ENCODE results near the gene CNOT6L.
A peak's percentile ranks its signal among the peaks of the same experiment; 100 is the strongest.

The CNOT6L gene

GRCh38 chr4:77710684-77711083 is 108.5 kb downstream of the CNOT6L start:
- Histone ChIP-seq H3K36me3 (ENCODE audit: insufficient read depth, insufficient read length, low read length) (no peaks in the 10 kb centered on the region), H3K4me1 (ENCODE audit: insufficient read depth, insufficient read length) (no peaks in the 10 kb centered on the region), H3K4me3 (ENCODE audit: insufficient read length, low read depth) (no peak overlapping the region), H3K27me3 (ENCODE audit: insufficient read depth, insufficient read length) (no peaks in the 10 kb centered on the region), H3K9ac (ENCODE audit: insufficient read length, low read depth) (no peak overlapping the region), H3K9me3 (ENCODE audit: insufficient read depth, low read length) (no peaks in the 10 kb centered on the region)
- TF ChIP-seq ZNF274 (IDR thresholded peaks at IDR 0.05; ENCODE audit: low read depth, low read length) = no peak
- no peak for TF ChIP-seq YY1 (IDR thresholded peaks at IDR 0.05; ENCODE audit: insufficient read depth, insufficient read length)
- no peak for TF ChIP-seq SUZ12 (IDR thresholded peaks at IDR 0.05; ENCODE audit: extremely low read depth, insufficient read depth, insufficient read length)
- no peak for DNase-seq (ENCODE audit: low read depth, low spot score)

GRCh38 chr4:77710059-77710458 is 109.1 kb downstream of the CNOT6L start:
- no peak for TF ChIP-seq YY1 (IDR thresholded peaks at IDR 0.05; ENCODE audit: insufficient read depth, insufficient read length)
- no peak for TF ChIP-seq SUZ12 (IDR thresholded peaks at IDR 0.05; ENCODE audit: extremely low read depth, insufficient read depth, insufficient read length)
- Histone ChIP-seq H3K4me1 (ENCODE audit: insufficient read depth, insufficient read length) (no peaks in the 10 kb centered on the region), H3K9me3 (ENCODE audit: insufficient read depth, low read length) (no peaks in the 10 kb centered on the region), H3K36me3 (ENCODE audit: insufficient read depth, insufficient read length, low read length) (no peaks in the 10 kb centered on the region), H3K4me3 (ENCODE audit: insufficient read length, low read depth) (no peak overlapping the region), H3K9ac (ENCODE audit: insufficient read length, low read depth) (no peak overlapping the region), H3K27me3 (ENCODE audit: insufficient read depth, insufficient read length) (no peaks in the 10 kb centered on the region)
- DNase-seq (ENCODE audit: low read depth, low spot score) = no peak

GRCh38 chr4:77706717-77707116 is 112.5 kb downstream of the CNOT6L start:
- no peak overlapping the region for H3K9ac ChIP-seq (ENCODE audit: insufficient read length, low read depth)
- no peak for DNase-seq (ENCODE audit: low read depth, low spot score)
- H3K9me3 ChIP-seq (ENCODE audit: insufficient read depth, low read length) = no peaks in the 10 kb centered on the region
- H3K4me3 ChIP-seq (ENCODE audit: insufficient read length, low read depth) = no peak overlapping the region
- H3K27me3 ChIP-seq (ENCODE audit: insufficient read depth, insufficient read length) = no peaks in the 10 kb centered on the region
- TF ChIP-seq YY1 (IDR thresholded peaks at IDR 0.05; ENCODE audit: insufficient read depth, insufficient read length) (no peak), SUZ12 (IDR thresholded peaks at IDR 0.05; ENCODE audit: extremely low read depth, insufficient read depth, insufficient read length) (no peak), ZNF274 (IDR thresholded peaks at IDR 0.05; ENCODE audit: low read depth, low read length) (no peak)
- no peaks in the 10 kb centered on the region for H3K36me3 ChIP-seq (ENCODE audit: insufficient read depth, insufficient read length, low read length)
- H3K4me1 ChIP-seq (ENCODE audit: insufficient read depth, insufficient read length) = no peaks in the 10 kb centered on the region

GRCh38 chr4:77703666-77704065 is 115.5 kb downstream of the CNOT6L start:
- no peaks in the 10 kb centered on the region for H3K9me3 ChIP-seq (ENCODE audit: insufficient read depth, low read length)
- H3K36me3 ChIP-seq (ENCODE audit: insufficient read depth, insufficient read length, low read length) = no peaks in the 10 kb centered on the region
- DNase-seq (ENCODE audit: low read depth, low spot score) = no peak
- no peaks in the 10 kb centered on the region for H3K27me3 ChIP-seq (ENCODE audit: insufficient read depth, insufficient read length)
- no peak for TF ChIP-seq SUZ12 (IDR thresholded peaks at IDR 0.05; ENCODE audit: extremely low read depth, insufficient read depth, insufficient read length)
- TF ChIP-seq YY1 (IDR thresholded peaks at IDR 0.05; ENCODE audit: insufficient read depth, insufficient read length) = no peak
- no peak for TF ChIP-seq ZNF274 (IDR thresholded peaks at IDR 0.05; ENCODE audit: low read depth, low read length)
- H3K4me3 ChIP-seq (ENCODE audit: insufficient read length, low read depth) = no peak overlapping the region
- H3K4me1 ChIP-seq (ENCODE audit: insufficient read depth, insufficient read length) = no peaks in the 10 kb centered on the region
- H3K9ac ChIP-seq (ENCODE audit: insufficient read length, low read depth) = no peak overlapping the region

- no peaks in the 10 kb centered on the region for H3K27me3 ChIP-seq (ENCODE audit: insufficient read depth, insufficient read length)
- H3K36me3 ChIP-seq (ENCODE audit: insufficient read depth, insufficient read length, low read length) = no peaks in the 10 kb centered on the region
- no peaks in the 10 kb centered on the region for H3K9me3 ChIP-seq (ENCODE audit: insufficient read depth, low read length)
- TF ChIP-seq SUZ12 (IDR thresholded peaks at IDR 0.05; ENCODE audit: extremely low read depth, insufficient read depth, insufficient read length) = no peak
- H3K4me1 ChIP-seq (ENCODE audit: insufficient read depth, insufficient read length) = no peaks in the 10 kb centered on the region
- H3K4me3 ChIP-seq (ENCODE audit: insufficient read length, low read depth) = no peak overlapping the region
- DNase-seq (ENCODE audit: low read depth, low spot score) = no peak
- H3K9ac ChIP-seq (ENCODE audit: insufficient read length, low read depth) = no peak overlapping the region
These were observed 118.0 kb downstream of the CNOT6L start for GRCh38 chr4:77701121-77701520.

GRCh38 chr4:77699731-77700210 is 119.4 kb downstream of the CNOT6L start:
- H3K36me3 ChIP-seq (ENCODE audit: insufficient read depth, insufficient read length, low read length) = no peaks in the 10 kb centered on the region
- H3K4me1 ChIP-seq (ENCODE audit: insufficient read depth, insufficient read length) = no peaks in the 10 kb centered on the region
- no peak overlapping the region for H3K4me3 ChIP-seq (ENCODE audit: insufficient read length, low read depth)
- no peak for TF ChIP-seq YY1 (IDR thresholded peaks at IDR 0.05; ENCODE audit: insufficient read depth, insufficient read length)
- no peak for TF ChIP-seq SUZ12 (IDR thresholded peaks at IDR 0.05; ENCODE audit: extremely low read depth, insufficient read depth, insufficient read length)
- no peak for TF ChIP-seq ZNF274 (IDR thresholded peaks at IDR 0.05; ENCODE audit: low read depth, low read length)
- no peak overlapping the region for H3K9ac ChIP-seq (ENCODE audit: insufficient read length, low read depth)
- DNase-seq (ENCODE audit: low read depth, low spot score) = peak; percentile 30
- H3K9me3 ChIP-seq (ENCODE audit: insufficient read depth, low read length) = no peaks in the 10 kb centered on the region
- no peaks in the 10 kb centered on the region for H3K27me3 ChIP-seq (ENCODE audit: insufficient read depth, insufficient read length)

- no peak overlapping the region for H3K9ac ChIP-seq (ENCODE audit: insufficient read length, low read depth)
- no peaks in the 10 kb centered on the region for H3K27me3 ChIP-seq (ENCODE audit: insufficient read depth, insufficient read length)
- no peaks in the 10 kb centered on the region for H3K4me1 ChIP-seq (ENCODE audit: insufficient read depth, insufficient read length)
- no peaks in the 10 kb centered on the region for H3K36me3 ChIP-seq (ENCODE audit: insufficient read depth, insufficient read length, low read length)
- H3K9me3 ChIP-seq (ENCODE audit: insufficient read depth, low read length) = no peaks in the 10 kb centered on the region
- TF ChIP-seq ZNF274 (IDR thresholded peaks at IDR 0.05; ENCODE audit: low read depth, low read length) = no peak
- TF ChIP-seq YY1 (IDR thresholded peaks at IDR 0.05; ENCODE audit: insufficient read depth, insufficient read length) = no peak
- no peak for TF ChIP-seq SUZ12 (IDR thresholded peaks at IDR 0.05; ENCODE audit: extremely low read depth, insufficient read depth, insufficient read length)
- DNase-seq (ENCODE audit: low read depth, low spot score) = peak; percentile 27
- no peak overlapping the region for H3K4me3 ChIP-seq (ENCODE audit: insufficient read length, low read depth)
These were observed 121.1 kb downstream of the CNOT6L start for GRCh38 chr4:77697860-77698590.
